Posterior vena cava (tissue), 2 donors: ENCODE data around the gene SEMA3E. TPM values are rescaled to one million over a fixed set of nuclear protein-coding genes. Genes with fewer than 3 reads are reported as not detected.
"Not testable (repeated sequence)": the region's sequence is repeated elsewhere in the genome, so short reads cannot be mapped to it uniquely, and the experiment has no call there.

Experiments
- DNase-seq: peaks from one replicate; pipeline ENCODE4 v3.0.0-alpha.2; 2020; ENCODE audit warnings: low spot score
- intact Hi-C, 2 donors: fragments of 100-400 bp; cut with DNase I; formaldehyde crosslinking; loops; one replicate each; pipeline versions ENCODE4 v1.14.1 to v1.14.2; 2022 to 2023
- total RNA-seq, 2 donors: library from RNA; stranded (reverse); fragmentation: NEBNext Ultra II Directional; extraction: Animal tissue kit (Norgen Biotek cat#: 25700); gene quantifications; one replicate each; pipeline ENCODE4 v1.2.1, GENCODE V29; 2021
- donor health status: DM: yes; HTN: yes; CAD: no.
- donor health status: DM: yes; HTN: yes; CAD: no.

The SEMA3E gene
- total RNA-seq, 2 donors from 2014 or later = 1.9 to 2.2 TPM

- intact Hi-C loops = no loop called here
- DNase-seq = no peak
These were observed 69.2 kb downstream of the SEMA3E start for GRCh38 chr7:83579740-83580139.

GRCh38 chr7:83575436-83575835 lies 73.5 kb downstream of the SEMA3E start:
- intact Hi-C loops = no loop called here
- DNase-seq = no peak

GRCh38 chr7:83574616-83575015 lies 74.3 kb downstream of the SEMA3E start:
- no peak for DNase-seq
- intact Hi-C loops = no loop called here

GRCh38 chr7:83562960-83563359 lies 86.0 kb downstream of the SEMA3E start:
- intact Hi-C loops = no loop called here
- no peak for DNase-seq

GRCh38 chr7:83562289-83562688 lies 86.7 kb downstream of the SEMA3E start:
- intact Hi-C loops = no loop called here
- DNase-seq = no peak

- intact Hi-C loops = no loop called here
- DNase-seq = no peak
These were observed 89.1 kb downstream of the SEMA3E start for GRCh38 chr7:83559887-83560286.

GRCh38 chr7:83552556-83552955 lies 96.4 kb downstream of the SEMA3E start:
- intact Hi-C loops, DNase-seq: not testable (repeated sequence)

- intact Hi-C loops = no loop called here
- DNase-seq = no peak
These were observed 98.8 kb downstream of the SEMA3E start for GRCh38 chr7:83550100-83550499.

- intact Hi-C loops = no loop called here
- no peak for DNase-seq
These were observed 100.7 kb downstream of the SEMA3E start for GRCh38 chr7:83548250-83548649.

GRCh38 chr7:83547526-83547925 lies 101.4 kb downstream of the SEMA3E start:
- DNase-seq = no peak
- intact Hi-C loops = no loop called here

- DNase-seq = no peak
- intact Hi-C loops = no loop called here
These were observed 102.4 kb downstream of the SEMA3E start for GRCh38 chr7:83546586-83546985.

GRCh38 chr7:83541187-83541960 lies 107.6 kb downstream of the SEMA3E start:
- intact Hi-C loops = no loop called here
- no peak for DNase-seq

- no peak for DNase-seq
- intact Hi-C loops = no loop called here
These were observed 114.5 kb downstream of the SEMA3E start for GRCh38 chr7:83534488-83534887.

- intact Hi-C loops = no loop called here
- DNase-seq = no peak
These were observed 116.7 kb downstream of the SEMA3E start for GRCh38 chr7:83532219-83532618.

- intact Hi-C loops = no loop called here
- DNase-seq = no peak
These were observed 117.2 kb downstream of the SEMA3E start for GRCh38 chr7:83531766-83532165.

- DNase-seq = no peak
These were observed 120.0 kb downstream of the SEMA3E start for GRCh38 chr7:83528925-83529423.

GRCh38 chr7:83524277-83525075 lies 124.5 kb downstream of the SEMA3E start:
- intact Hi-C loops = no loop called here
- no peak for DNase-seq

More at GRCh38 chr7:83528925-83529423, 120.0 kb downstream of the SEMA3E start:
- intact Hi-C loops = no loop called here

GRCh38 chr7:83520726-83521125 lies 128.2 kb downstream of the SEMA3E start:
- intact Hi-C loops = no loop called here
- no peak for DNase-seq

GRCh38 chr7:83519240-83519639 lies 129.7 kb downstream of the SEMA3E start:
- intact Hi-C loops = no loop called here
- DNase-seq = no peak

- no peak for DNase-seq
- intact Hi-C loops = no loop called here
These were observed 131.8 kb downstream of the SEMA3E start for GRCh38 chr7:83517035-83517700.
